NCI-H460 (cell line): ENCODE results near the gene MN1. TPM values are rescaled to one million over a fixed set of nuclear protein-coding genes. Genes with fewer than 3 reads are reported as not detected.

Source experiments
- DNase-seq: peaks from one replicate; pipeline ENCODE4 v3.0.0-alpha.2; 2016; ENCODE audit warnings: low read depth; ENCODE audit errors: extremely low read depth
- total RNA-seq: library from RNA; depleted of rRNA; stranded (reverse); fragments of >200 nt; shearing (Covaris generic); gene quantifications from 2 replicates; pipeline ENCODE4 v1.2.3, GENCODE V29; 2014

Gene MN1
- total RNA-seq, 1 experiment from 2014 or later = 10.5 TPM

DNA sequence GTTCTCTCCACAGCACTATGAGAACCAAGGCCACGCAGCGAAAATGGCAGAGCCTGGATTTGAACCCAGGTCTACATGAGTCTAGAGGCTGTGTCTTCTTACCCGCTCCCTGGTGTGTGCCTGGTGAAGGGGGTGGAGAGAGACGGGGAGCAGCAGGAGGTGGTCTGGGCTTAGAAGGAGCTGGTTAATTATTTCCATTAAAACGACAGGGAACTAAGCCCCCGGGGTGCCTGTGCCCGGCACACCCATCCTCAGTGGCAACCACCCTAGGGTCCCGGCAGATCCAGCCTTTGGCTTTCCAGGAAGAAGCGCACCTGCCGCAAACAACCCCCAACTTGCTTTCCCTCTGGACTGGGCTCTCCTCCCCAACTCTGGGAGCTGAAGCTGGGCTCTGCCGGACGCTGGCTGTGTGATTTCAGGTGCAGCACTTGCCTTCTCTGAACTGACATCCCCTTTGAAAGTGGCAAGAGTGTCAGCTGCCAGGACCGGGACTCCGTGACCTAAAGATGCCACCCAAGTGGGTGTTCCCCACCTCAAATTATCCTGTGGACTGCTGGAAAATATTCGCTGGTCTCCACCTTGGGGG lies 35.8 kb downstream of the MN1 start:
- DNase-seq = no peak

DNA sequence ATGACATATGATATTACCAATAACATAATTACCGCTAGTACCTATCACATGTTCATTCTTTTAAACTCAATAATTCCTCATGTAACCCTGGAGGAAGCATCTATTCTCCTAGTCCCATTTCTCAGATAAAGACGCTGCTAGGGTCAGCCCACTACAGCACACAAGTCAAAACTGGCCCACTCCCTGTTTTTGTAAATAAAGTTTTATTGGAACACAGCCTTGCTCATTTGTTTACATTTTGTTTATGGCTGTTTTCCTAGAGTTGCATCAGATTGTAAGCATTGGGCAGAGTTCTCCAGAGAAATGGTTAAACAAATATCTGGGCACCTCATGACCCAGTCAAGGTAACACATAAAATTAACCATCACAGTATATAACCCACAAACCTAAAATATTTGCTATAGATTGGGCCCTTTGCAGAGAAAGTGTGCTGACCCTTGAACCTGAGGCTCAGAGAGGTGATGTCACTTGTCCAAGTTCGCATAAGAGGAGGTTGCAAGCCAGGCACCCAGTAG lies 36.8 kb downstream of the MN1 start:
- no peak for DNase-seq

DNA sequence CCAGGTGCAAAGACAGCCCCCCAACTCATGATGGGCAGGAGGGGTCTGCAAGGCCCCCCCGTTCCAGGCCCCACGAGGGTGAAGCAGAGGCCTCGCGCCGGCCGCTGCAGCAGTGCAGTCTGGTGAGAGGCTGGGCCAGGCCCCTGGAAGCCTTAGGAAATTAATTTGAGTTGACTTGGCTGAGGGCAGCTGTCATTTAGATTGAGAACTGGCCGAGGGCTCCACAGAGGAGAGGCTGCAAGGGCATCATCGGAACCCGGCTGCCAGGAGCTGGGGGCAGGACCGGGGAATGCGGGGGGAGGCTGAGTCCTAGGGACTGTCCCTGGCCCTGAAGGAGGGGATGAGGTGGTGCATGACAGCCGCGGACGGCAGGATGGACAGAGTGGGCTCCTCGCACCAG lies 39.9 kb downstream of the MN1 start:
- DNase-seq = no peak

GRCh38 chr22:27761000-27761399 lies 40.6 kb downstream of the MN1 start:
- no peak for DNase-seq

DNA sequence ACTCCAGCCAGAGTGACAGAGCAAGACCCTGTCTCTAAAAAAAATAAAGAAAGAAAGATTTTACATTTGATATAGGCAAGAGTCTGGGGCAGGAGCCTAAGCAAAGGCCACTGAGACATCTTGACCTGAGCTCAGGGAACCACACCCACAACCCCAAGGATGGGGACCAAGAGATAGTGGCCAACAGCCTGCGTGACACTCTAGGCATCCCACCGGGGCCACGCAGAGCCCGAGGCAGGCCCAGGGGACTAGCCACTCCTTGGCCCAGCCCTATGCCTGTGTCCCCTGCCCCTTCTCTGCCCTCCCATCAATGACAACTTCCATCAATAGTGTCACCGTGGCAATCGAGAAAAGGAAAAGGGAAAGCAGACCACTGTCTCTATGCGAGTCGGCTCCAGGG lies 41.1 kb downstream of the MN1 start:
- DNase-seq = no peak

GRCh38 chr22:27757928-27758525 lies 43.5 kb downstream of the MN1 start:
- no peak for DNase-seq

DNA sequence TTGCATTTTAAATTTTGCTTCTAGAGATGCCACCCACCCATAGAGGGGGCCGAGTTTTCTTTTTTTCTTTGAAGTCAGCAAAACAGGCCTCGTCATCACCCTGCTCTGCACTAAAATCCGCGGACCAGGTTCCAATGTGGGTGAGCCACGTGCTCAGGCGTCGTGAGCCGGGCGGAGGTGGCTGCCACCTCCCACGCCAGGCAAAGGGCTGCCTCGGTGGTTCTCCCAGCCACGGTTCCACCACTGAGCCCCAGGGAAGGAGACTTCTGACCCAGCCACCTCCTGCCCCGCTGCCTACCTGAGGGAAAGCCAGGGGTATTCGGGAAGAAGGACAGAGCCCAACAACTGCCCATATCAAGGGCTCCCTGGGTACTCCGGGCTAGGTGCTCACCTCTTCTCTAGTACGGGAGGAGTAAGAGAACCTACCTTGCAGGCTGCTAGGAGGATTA lies 45.3 kb downstream of the MN1 start:
- no peak for DNase-seq

DNA sequence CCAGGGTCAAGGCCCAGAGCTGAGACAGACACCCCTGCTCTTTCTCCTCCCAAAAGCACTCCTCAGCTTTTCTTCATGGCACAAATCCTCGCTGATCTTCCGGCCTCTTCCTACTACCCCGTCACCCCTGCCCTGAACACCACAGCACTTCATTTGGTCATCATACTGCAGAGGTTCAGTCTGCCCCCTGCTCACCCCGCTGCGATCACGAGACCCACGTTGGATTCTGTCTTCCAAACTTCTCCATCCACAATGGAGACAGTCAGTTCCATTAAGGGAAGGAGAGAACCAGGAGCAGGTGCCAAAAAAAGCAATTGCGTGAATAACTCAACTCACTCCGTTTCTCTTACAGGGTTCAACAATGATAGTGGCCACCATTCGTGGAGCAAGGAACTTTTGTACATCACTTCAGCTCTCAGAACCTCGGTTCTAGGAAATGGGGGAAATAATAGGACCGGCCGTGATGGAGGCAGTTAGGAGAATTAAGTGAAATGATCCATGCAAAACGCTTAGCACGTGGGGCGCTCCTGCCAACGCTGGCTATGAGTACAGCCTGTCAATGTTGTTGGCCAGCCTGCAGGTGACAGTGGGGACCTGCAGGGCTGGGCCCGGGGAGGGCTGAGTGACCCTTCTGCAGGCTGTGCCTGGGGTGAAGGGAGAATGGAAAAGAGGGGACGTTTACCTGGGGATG lies 45.9 kb downstream of the MN1 start:
- DNase-seq = no peak

DNA sequence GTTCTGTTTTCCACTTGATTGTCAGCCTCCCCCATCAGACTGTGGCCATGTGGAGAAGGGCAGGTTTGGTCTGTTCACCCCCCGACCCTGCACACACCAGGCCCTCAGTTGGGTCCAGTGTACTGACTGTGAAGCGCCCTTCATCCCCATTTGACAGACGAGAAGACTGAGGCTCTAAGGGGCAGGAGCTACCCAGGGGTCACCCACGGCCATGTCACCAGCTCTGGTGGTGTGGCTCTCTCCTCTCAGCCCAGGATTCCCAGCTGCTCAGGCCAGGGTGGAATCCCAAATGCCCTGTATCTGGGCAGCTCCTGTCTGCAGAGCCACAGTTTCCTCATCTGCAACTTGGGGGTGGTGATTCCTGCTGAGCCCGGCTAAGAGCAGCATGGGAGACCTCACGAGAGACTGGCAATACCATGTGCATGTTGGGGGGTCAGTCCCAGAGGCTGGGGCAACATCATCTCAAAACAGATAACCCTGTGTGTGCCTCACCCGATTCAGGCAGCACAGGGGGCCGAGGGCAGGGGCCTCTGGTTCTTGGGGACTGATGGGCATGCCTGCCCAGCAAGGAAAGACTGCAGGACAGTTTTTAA lies 46.6 kb downstream of the MN1 start:
- no peak for DNase-seq

DNA sequence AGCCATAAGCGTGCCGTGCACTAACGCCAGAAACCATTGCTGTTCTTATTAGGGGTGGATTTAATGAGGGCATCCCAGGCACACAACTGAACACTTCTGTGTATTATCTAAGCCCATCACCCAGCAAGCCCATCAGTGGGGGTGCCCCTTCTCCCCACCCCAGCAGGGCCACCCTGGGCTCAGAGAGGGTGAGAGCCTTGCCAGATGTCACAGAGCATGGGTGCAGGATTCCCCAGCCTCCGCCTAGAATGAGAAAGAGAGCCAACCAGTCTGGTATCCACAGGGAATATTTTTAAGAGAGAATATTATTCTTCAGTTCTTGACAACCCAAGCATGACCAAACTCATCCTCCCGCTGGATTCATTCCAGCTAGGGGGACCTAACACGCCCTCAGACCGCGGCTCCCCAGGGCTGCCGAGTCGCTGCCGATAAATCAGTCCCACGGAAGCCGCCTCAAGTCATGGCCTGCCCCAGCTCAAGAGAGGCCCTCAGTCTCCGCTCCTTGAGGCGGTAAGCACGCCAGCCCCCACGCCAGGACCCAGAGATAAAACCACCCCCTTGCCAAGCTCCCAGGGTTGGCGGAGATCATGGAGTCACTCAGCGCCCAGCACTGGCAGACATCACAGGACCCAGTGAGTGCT lies 47.2 kb downstream of the MN1 start:
- DNase-seq = no peak

DNA sequence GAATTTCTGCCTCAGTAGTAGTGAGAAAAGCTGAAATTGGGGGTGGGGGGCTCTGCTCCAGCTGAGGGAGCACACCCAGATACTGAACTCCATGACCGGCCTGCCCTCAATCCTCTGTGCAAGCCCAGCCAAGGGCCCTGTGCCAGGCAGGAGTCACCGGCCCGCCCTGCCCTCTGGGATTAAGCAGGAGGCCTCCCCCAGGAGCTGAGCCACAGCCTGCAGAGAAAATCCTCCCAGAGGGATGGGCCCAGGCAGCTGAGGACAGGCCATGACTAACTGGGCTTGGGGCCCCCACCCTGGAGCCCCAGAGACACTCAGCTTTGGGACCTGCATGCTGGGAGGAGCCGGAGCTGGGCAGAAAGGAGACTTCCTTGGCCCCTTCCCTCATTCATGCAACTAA lies 48.8 kb downstream of the MN1 start:
- DNase-seq = peak; percentile 57

- DNase-seq = no peak
Measured at GRCh38 chr22:27752141-27752540, 49.4 kb downstream of the MN1 start.

- no peak for DNase-seq
Measured at GRCh38 chr22:27751277-27752070, 50.1 kb downstream of the MN1 start.

DNA sequence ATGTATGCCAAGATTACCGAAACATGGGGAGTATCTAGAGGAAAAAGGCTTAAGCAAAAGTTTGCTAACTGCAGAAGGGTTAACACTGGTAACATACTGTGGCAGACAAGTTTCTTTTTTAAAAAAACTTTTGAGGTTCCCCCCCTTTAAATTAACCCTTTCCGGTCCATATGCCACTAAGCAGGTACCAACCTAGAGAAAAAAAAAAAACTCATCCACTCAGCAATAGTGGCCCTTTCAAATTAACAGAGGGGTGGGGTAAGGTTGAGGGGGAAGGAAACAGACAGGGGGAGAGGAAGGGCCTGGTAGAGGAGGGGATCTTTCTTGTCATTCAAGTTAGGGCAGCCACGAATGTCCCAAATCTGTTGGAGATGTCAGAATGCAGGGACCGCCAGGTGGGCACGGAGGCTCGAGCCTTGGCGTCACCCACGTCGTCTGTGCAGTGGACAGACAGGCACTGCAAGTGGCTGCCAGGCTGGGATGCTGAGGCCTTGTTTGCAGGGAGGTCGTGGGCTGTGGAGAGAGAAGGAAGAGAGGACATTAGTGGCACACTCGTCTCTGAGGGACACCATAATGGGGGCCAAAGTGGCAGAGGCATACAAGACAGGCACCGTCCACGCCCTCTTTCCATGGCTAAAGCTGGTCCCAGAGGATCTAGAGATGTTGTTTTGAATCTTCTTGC lies 50.8 kb downstream of the MN1 start:
- no peak for DNase-seq

GRCh38 chr22:27749597-27750225 lies 51.8 kb downstream of the MN1 start:
- DNase-seq = no peak

DNA sequence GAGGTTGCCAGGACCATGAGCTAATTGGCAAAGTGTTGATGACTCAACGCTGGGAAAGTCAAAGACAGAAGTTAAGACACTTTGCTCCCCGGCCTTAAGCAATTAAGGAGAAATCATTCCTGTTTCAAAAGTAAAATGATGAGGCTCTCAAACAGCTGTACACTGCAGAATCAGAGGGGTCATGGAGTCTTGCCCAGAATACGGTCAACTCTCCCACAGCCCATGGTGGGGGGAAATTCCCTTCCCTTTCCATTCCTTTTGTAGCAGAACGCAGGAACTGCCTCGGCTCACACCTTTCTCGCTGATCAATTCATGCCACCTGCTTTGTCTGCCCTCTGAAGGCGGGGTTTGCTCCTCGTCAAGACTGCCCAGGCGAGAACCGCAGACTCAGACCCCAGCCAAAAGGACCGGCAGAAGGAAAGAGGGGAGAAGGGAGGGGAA lies 52.8 kb downstream of the MN1 start:
- peak; percentile 19 for DNase-seq

- DNase-seq = no peak
Measured at GRCh38 chr22:27748349-27748748, 53.2 kb downstream of the MN1 start.

DNA sequence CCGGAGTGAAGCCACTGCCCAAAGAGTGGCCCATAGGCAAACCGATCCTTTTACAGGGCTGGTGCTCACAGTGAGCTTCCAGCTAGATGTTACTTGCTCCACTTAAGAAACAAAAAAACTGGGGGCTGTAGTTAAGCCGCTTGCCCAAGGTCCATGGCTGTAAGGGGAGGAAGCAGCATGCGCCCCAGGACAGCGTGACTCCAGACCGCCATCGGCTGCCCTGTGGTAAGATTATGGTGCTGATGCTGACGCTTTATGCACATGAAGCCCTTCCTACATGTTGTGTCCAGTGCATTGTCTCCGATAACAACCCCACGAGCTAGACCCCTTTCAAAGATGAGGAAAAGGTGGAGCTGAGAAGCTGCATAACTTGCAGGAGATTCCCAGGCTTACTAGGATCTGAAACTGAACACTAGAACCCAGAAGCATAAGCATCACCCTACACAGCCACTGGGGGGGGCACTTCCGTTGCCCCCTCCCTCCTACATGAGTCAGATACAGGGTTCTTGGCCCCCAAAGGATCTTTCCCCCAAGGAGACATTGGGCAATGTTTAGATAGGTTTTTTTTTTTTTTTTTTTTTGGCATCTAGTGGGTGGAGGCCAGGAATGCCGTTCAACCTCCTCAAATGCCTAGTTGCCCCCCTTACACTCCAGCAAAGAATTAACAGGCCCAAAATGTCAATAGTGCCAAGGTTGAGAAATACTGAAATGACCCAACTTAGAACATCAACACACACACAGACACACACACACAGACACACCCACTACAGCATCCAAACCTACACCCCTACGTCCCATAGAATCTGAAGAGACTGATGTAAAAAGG lies 53.9 kb downstream of the MN1 start:
- DNase-seq = no peak
